Measurements from ENCODE around the gene ARID2.

ARID2 gene

DNA sequence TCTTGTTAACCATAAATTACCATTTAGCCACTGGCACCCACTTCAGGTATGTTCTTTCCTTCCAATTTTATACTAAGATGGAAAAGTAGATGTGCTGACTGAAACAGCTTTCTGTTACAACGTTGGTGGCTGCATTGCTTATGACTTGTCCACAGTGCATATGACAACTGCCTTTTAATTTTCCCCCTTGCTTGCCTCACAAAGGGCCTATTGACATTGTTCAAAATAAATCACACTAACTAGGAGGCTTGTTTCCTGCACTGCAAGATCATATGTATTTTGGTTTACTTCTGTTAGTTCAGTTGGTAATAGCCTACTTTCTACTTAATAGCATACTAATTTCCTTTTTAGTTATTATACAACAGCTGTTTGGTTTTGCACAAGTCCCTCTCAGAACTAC lies 205.4 kb downstream of the ARID2 start:
- DNase-seq (ENCODE audit: low read depth, low spot score): no peak

DNA sequence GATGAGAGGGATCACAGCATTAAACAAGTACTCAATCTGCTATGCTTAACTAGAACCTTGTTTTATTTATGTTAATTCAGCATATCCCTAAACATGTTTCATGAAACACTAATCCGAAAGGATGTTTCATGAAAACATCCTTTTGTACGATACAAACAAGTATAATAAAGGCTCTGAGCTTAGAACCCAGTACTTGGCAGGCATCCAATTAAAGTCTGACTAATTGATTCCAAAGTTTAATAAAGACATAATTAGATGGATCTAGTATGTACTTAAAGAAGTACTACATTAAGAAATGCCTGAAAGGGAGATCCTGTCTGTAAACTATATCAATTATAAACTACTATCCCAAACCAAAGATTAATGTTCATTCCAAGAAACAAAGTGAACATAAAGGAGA lies 209.1 kb downstream of the ARID2 start:
- no peak for DNase-seq (ENCODE audit: low read depth, low spot score)

DNA sequence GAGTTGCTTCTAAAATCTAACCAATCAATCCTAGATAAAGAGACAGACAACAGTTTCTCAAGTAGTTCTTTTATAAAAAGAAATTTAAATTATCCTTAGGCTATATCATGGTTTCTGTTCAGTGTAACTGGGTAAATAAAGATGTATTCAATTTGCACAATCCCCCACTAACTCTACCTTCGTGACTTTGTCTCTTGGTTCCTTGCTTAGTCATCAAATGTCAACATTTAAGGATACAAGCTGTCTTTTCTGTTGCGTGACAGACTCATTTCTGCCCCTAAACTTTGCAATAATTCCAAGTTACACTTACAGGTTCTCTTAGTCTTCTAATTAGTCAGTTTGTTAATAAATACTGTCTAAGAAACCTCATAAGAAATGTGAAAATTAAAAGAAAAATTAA lies 210.3 kb downstream of the ARID2 start:
- no peak for DNase-seq (ENCODE audit: low read depth, low spot score)

GRCh38 chr12:45944771-45945170 lies 215.3 kb downstream of the ARID2 start:
- DNase-seq (ENCODE audit: low read depth, low spot score): no peak

- no peak for DNase-seq (ENCODE audit: low read depth, low spot score)
Measured at GRCh38 chr12:45946435-45946834, 216.9 kb downstream of the ARID2 start.

DNA sequence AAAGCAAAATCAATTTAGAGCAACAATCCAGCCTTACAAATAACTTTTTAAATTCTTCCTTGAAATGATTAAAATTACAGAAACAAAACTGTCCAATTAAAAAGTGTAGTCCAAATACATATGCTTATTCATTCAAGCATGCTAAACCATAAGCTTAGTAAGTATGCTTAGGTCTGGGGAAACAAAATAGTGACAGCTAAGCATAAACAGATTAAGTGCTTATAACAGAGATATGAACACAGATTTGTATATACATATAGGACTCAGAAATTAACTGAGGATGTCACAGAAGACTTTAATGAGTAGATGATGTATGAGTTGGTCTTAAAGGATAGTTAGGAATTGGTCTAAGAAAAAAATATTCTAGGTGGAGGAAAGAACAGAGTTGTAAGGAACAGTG lies 219.0 kb downstream of the ARID2 start:
- no peak for DNase-seq (ENCODE audit: low read depth, low spot score)

Data from iPS DF 19.7 (cell line).